Vagina (tissue), 2 donors: ENCODE data around the gene TMEM259. TPM values are rescaled to one million over a fixed set of nuclear protein-coding genes. Genes with fewer than 3 reads are reported as not detected.

ENCODE experiments used
- DNase-seq, 2 donors: peaks; one replicate each; pipeline ENCODE4 v3.0.0-alpha.2; 2017; ENCODE audit errors: extremely low spot score in 2 of 2
- H3K27ac ChIP-seq: fragments of 200-600 bp; sonication (generic); one replicate; pipeline ENCODE4 v1.5.1; 2019
- H3K27me3 ChIP-seq: fragments of 200-600 bp; sonication (generic); one replicate; pipeline ENCODE4 v1.5.1; 2019
- H3K36me3 ChIP-seq, 2 donors: fragments of 200-600 bp; sonication (generic); one replicate each; pipeline ENCODE4 v1.5.1; 2017 to 2019
- H3K4me1 ChIP-seq: fragments of 200-600 bp; sonication (generic); one replicate; pipeline ENCODE4 v1.5.1; 2019
- H3K4me3 ChIP-seq, 2 donors: fragments of 200-600 bp; sonication (generic); 1 replicate in 1 of 2; 2 replicates in 1 of 2; pipeline ENCODE4 v1.5.1; 2016 to 2019
- H3K9me3 ChIP-seq: fragments of 200-600 bp; sonication (generic); one replicate; pipeline ENCODE4 v1.5.1; 2019
- CTCF ChIP-seq, 3 experiments: fragments of 450-650 bp in 2 of 3; fragments of 200-600 bp in 1 of 3; sonication (generic) in 1 of 3; IDR thresholded peaks; one replicate each; pipeline ENCODE4 v1.5.1; 2017 to 2019; ENCODE audit warnings: antibody characterized with exemption in 3 of 3, mild to moderate bottlenecking in 2 of 3, moderate library complexity in 2 of 3
- POLR2A ChIP-seq, 2 donors: fragments of 450-650 bp; IDR thresholded peaks; one replicate each; pipeline ENCODE4 v1.6.1; 2017; ENCODE audit warnings: antibody characterized with exemption in 2 of 2, mild to moderate bottlenecking in 2 of 2, moderate library complexity in 2 of 2
- POLR2AphosphoS5 ChIP-seq, 2 donors: sonication (generic); formaldehyde crosslinking; IDR thresholded peaks; one replicate each; pipeline ENCODE4 v1.9.0; 2017; ENCODE audit warnings: antibody characterized with exemption in 2 of 2, mild to moderate bottlenecking in 2 of 2, low read depth in 1 of 2; ENCODE audit not compliant: insufficient read depth in 1 of 2
- intact Hi-C: fragments of 100-400 bp; cut with DNase I; formaldehyde crosslinking; loops from one replicate; pipeline ENCODE4 v1.15.1; 2023
- total RNA-seq: library from RNA; depleted of rRNA; stranded (reverse); fragments of >200 nt; gene quantifications from one replicate; pipeline ENCODE4 v1.2.3, GENCODE V29; 2016

TMEM259 gene
- total RNA-seq, 1 donor from 2014 or later = 130 TPM

DNA sequence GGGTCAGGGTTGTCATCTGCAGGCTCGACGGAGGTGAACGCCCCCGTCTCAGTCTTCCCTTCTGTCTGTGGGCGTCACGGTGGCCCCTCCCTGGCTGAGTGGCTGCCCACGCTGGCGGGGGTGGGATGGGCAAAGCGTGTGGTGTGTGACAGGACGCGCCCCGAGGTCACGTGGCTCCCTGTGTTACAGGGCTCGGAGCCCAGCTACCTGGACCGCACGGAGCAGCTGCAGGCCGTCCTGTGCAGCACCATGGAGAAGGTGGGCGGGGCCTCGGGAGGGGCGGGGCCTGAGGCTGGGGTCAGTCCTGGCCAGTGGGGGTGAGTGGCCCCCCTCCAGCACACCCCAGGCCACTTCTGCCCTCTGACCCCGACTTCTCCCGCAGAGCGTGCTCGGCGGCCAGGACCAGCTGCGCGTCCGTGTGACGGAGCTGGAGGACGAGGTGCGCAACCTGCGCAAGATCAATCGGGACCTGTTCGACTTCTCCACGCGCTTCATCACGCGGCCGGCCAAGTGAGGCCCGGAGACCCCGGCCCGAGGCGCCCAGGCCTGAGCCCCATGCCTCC lies 27.0 kb downstream of the TMEM259 start:
- Histone ChIP-seq H3K36me3 (peaks cover 0 to 26% of the 10 kb centered on the region in 2 donors), H3K9me3 (no peaks in the 10 kb centered on the region), H3K4me3 (no peak overlapping the region), H3K4me1 (peaks cover 11% of the 10 kb centered on the region), H3K27me3 (peaks cover under 1% of the 10 kb centered on the region), H3K27ac (no peak overlapping the region)
- intact Hi-C loops = no loop called here
- DNase-seq = no peak
- TF ChIP-seq POLR2A (IDR thresholded peaks at IDR 0.05) (no peak), CTCF (IDR thresholded peaks at IDR 0.05) (no peak), POLR2AphosphoS5 (IDR thresholded peaks at IDR 0.05; ENCODE audit: insufficient read depth in 1 of 2, low read depth in 1 of 2) (no peak)

DNA sequence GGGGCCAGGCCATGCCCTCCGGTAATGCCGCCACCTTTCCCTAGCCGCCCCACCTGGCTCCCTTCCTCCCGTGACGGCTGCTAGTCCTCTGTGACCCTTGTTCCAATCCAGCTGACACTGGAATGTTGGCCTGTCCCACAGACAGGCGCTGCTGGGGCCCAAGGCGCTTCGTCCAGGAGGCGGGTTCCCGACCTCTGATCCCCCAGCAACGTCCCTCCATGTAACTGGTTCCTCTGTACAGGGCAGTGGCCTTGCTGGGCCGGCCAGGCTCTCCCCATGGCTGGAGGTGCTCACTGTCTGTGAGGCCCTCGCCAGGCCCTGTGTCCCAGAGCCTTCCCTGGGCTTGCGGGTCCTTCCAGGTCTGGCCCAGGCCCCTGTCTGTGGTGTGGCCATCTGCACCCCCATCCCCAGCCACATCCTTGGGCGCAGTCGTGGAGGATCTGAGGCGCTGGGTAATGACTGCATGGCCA lies 27.5 kb downstream of the TMEM259 start:
- no peaks in the 10 kb centered on the region for H3K27me3 ChIP-seq
- TF ChIP-seq CTCF (IDR thresholded peaks at IDR 0.05) (no peak), POLR2AphosphoS5 (IDR thresholded peaks at IDR 0.05; ENCODE audit: insufficient read depth in 1 of 2, low read depth in 1 of 2) (no peak), POLR2A (IDR thresholded peaks at IDR 0.05) (no peak)
- H3K9me3 ChIP-seq = no peaks in the 10 kb centered on the region
- H3K27ac ChIP-seq = no peak overlapping the region
- intact Hi-C loops = no loop called here
- peaks cover 11% of the 10 kb centered on the region for H3K4me1 ChIP-seq
- H3K36me3 ChIP-seq = peaks cover 0 to 26% of the 10 kb centered on the region in 2 donors
- no peak for DNase-seq
- no peak overlapping the region for H3K4me3 ChIP-seq

DNA sequence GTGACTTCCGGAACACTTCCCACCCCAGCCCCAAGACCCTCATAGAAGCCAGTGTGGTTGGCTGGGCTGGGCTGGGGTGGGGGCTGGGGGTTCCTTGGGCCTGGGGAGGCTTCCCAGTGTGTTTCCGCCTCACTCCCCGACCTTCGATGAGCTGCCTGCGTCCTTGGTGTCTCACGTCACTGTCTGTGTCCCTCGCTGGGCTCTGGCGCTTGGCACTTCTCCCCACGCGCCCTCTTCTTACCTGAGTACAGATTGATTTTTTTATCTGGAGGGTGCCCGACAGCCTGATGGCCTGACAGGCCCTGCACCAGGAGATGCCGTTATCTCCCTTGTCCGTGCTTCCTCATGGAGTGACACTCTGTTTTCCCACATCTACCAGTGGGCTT lies 28.3 kb downstream of the TMEM259 start:
- H3K27ac ChIP-seq = no peak overlapping the region
- no peak overlapping the region for H3K4me3 ChIP-seq
- no peak for DNase-seq
- peaks cover 0 to 26% of the 10 kb centered on the region in 2 donors for H3K36me3 ChIP-seq
- intact Hi-C loops = no loop called here
- H3K27me3 ChIP-seq = no peaks in the 10 kb centered on the region
- TF ChIP-seq CTCF (IDR thresholded peaks at IDR 0.05) (no peak), POLR2A (IDR thresholded peaks at IDR 0.05) (no peak), POLR2AphosphoS5 (IDR thresholded peaks at IDR 0.05; ENCODE audit: insufficient read depth in 1 of 2, low read depth in 1 of 2) (no peak)
- no peaks in the 10 kb centered on the region for H3K9me3 ChIP-seq
- H3K4me1 ChIP-seq = peaks cover 11% of the 10 kb centered on the region

DNA sequence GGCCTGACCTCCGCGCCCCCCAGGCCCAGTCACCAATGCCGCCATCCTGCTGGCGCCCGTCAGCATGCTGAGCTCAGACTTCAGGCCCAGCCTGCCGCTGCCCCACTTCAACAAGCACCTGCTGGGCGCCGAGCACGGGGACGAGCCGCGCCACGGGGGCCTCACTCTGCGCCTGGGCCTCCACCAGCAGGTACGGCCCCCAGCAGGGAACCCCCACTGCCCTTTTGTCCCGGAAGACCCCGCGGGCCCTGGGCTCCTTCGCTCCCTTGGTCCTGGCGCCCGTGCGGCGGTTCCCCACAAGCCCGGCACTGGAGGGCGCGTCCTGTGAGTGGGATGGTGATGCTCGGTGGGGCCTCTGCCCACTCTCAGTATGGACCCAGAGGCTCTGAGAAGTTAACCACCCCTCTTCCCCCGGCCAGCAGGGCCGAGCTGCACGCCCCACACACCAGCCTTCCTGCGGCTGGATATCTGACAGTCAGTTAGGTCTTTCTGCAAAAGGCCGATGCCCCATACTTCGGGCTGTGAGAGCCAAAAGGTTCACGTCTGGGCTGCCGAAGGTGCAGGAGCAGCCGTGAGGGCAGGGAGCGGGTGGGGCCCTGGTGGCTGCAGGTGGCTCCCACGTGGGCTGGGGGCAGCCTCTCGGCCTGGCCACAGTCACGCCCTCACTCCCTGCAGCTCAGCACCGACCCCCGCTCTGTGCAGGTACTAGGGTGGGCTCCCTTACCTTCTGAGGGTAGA lies 28.8 kb downstream of the TMEM259 start:
- no peaks in the 10 kb centered on the region for H3K27me3 ChIP-seq
- TF ChIP-seq CTCF (IDR thresholded peaks at IDR 0.05) (no peak), POLR2A (IDR thresholded peaks at IDR 0.05) (no peak), POLR2AphosphoS5 (IDR thresholded peaks at IDR 0.05; ENCODE audit: insufficient read depth in 1 of 2, low read depth in 1 of 2) (no peak)
- H3K27ac ChIP-seq = no peak overlapping the region
- peaks cover 0 to 29% of the 10 kb centered on the region in 2 donors for H3K36me3 ChIP-seq
- intact Hi-C loops = no loop called here
- no peak overlapping the region for H3K4me3 ChIP-seq
- no peak for DNase-seq
- peaks cover 11% of the 10 kb centered on the region for H3K4me1 ChIP-seq
- H3K9me3 ChIP-seq = no peaks in the 10 kb centered on the region
